NCI-H524 (cell line): ENCODE results near the gene RPL13A.

ENCODE experiments used
- DNase-seq, 2 experiments: peaks; one replicate each; lab custom pipeline; 2025; lab: John Stamatoyannopoulos, UW

The RPL13A gene

GRCh38 chr19:49506575-49507105 is 19.2 kb downstream of the RPL13A start:
- DNase-seq: peak; percentile 34 to 71

DNA sequence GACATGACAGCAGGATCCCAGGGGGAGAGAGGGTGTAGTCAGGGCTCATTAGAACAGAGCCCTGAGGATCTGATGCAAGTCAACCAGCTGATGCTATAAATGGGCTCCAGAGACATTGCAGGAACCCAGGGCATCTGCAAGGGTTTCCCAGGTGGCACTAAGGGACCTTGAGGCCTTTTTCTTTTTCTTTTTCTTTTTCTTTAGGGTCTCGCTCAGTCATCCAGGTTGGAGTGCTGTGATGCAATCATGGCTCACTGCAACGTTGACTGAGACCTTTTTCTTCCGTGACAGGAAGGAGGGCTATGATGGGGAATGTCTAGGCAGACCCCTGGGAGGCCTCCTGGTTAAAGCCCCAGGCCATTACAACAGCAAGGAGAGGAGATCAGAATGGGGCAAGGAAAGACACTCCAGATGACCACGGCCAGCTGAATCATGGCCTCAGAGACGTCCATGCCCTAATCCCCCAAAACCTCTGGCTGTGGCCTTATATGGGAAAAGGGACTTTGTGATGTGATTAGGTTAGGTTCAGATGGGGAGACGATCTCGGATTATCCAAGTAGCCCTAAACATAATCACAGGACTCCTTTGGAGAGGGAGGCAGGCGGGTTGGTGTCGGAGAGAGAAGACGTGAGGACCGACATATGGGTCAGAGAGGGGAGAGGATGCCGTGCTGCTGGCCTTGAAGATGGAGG is 20.5 kb downstream of the RPL13A start:
- no peak for DNase-seq

GRCh38 chr19:49512970-49513745 is 25.8 kb downstream of the RPL13A start:
- peak; percentile 38 to 59 for DNase-seq

GRCh38 chr19:49513746-49514118 is 26.3 kb downstream of the RPL13A start:
- DNase-seq: no peak

DNA sequence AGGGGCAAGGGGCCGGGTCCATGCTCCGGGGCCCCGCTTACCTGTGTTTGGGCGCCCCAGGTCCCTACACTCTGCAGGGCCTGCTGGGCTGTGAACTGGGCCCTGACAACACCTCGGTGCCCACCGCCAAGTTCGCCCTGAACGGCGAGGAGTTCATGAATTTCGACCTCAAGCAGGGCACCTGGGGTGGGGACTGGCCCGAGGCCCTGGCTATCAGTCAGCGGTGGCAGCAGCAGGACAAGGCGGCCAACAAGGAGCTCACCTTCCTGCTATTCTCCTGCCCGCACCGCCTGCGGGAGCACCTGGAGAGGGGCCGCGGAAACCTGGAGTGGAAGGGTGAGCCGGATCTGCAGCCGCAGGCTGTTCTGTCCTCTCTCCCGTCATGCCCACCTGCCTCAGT is 26.7 kb downstream of the RPL13A start:
- no peak for DNase-seq

DNA sequence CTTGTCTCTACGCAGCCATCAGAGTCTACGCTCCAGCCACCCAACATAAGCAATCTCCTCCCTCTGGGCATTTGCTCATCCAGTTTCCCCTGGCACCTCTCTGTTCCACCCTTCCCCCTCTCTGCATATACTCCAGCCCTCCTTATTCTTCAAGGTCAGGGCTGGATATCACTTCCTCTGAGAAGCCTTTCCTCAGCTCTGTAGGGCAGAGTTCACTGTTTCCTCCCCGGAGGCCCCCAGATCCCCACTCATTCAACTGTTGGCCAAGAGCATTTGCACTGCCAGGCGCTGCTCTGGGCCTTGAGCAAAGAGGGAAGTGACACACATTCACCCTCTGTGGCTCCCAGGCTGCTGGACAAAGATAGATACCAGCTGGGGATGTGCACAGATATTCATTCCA is 28.4 kb downstream of the RPL13A start:
- DNase-seq: no peak

DNA sequence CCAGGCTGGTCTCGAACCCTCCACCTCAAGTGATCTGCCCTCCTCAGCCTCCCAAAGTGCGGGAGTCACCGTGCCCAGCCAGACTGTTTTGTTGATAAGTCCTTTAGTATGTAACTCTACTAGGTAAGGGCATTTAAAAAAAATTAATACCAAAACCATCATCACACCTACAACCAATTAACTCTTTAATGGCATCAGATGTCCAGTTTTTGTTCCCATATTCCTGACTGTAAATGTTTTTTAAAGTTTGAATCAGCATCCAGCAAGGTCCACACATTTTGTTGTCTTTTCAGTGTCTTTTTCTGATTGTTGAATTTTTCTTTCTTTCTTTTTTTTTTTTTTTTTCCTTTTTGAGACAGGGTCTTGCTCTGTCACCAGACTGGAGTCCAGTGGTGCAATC is 30.6 kb downstream of the RPL13A start:
- DNase-seq: no peak

- no peak for DNase-seq
These were observed 33.4 kb downstream of the RPL13A start for GRCh38 chr19:49520705-49521319.

DNA sequence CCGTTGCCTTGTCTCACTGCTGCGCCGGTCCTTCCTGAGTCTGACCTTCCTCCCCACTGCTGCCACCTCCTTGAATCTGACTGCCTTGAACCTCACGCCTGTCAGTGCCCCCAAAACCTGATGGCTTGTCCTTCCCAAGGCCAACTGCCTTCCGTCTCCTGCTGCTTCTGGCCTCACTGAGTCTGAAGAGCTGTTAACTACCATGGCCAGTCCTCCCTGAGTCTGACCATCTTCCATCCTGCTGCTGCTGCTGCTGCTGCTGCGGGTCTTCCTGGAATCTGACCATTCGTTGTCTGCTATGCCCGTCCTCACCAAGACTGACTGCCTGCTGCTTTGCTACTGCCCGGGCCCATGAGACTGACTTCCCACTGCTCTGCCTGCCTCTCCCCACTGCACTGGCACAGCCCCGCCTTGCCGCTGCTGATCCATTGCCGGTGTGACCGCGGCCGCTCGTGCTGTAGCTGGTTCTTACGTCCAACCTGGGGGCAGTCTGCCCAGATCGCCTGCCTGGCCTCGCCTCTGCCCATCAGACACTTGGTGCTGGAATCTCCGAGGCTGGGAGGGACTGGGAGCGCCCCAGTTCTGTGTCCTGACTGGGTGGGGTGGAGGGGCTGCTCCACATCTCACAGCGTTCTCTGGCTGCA is 37.5 kb downstream of the RPL13A start:
- no peak for DNase-seq

DNA sequence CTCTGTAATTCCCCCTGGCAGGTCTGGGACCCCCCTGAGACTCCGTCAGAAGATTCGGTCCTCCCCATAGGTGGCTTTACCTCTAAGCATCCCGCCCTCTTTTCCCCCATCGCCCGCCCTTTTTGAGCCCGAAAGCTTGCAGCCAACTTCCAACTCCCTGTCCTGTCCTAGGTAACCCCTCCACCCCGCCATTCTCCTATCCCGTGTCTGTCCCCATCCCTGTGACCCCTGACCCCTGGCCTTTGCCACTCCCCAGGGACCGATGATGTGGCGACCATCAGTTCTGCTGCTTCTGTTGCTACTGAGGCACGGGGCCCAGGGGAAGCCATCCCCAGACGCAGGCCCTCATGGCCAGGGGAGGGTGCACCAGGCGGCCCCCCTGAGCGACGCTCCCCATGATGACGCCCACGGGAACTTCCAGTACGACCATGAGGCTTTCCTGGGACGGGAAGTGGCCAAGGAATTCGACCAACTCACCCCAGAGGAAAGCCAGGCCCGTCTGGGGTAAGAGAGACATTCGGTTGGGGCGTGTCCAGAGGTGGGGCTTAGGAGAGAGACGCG is 40.9 kb downstream of the RPL13A start:
- no peak for DNase-seq

DNA sequence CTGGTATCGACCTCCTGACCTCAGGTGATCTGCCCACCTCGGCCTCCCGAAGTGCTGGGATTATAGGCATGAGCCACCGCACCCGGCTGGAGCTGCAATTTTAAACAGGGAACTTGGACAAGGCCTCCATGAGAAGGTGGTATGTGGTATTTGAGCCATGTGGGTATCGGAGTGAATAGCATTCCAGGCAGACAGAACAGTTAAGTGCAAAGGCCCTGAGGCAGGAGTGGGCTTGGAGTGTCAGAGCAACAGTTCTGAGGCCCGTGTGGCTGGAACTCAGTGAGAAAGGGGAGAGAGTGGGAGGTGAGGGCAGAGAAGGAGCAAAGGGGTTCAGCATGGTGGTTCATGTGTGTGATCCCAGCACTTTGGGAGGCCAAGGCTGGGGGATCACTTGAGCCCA is 43.3 kb downstream of the RPL13A start:
- no peak for DNase-seq

- DNase-seq: peak; percentile 54 to 65
These were observed 46.4 kb downstream of the RPL13A start for GRCh38 chr19:49533551-49534488.

DNA sequence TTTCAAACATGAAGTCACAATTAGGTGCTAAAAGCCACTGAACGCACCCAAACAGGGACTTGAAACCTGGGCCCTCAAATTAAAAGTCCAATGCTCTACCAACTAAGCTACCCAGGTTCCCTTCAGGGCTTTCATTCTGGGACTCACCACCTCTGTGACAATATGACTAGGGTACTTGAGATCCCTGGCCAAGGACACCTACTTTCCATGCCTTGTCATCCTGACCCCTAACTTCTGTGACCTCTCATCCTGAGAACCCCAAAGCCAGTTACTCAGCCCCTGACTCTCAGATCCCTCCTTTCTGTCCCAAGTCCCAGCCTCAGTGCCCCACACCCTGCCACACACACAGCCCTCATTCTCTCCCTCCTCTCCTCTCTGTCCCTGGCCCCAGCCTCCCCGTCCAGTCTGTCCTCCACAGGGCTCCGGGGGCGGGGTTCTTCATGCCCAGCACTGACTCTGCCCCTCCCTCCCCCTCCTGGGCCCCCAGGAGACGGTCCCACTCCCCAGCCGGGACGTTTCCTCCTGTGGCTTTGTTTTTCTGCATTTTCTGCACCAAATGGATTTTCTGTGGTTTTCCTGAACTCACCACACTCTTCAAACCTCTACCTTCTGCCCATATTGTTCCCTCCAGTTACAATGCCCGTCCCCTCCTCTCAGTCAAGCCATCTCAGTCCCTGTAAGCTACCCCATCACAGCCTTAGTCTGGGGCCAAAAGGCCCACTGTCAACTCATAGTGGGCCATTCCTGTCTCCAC is 47.4 kb downstream of the RPL13A start:
- no peak for DNase-seq

DNA sequence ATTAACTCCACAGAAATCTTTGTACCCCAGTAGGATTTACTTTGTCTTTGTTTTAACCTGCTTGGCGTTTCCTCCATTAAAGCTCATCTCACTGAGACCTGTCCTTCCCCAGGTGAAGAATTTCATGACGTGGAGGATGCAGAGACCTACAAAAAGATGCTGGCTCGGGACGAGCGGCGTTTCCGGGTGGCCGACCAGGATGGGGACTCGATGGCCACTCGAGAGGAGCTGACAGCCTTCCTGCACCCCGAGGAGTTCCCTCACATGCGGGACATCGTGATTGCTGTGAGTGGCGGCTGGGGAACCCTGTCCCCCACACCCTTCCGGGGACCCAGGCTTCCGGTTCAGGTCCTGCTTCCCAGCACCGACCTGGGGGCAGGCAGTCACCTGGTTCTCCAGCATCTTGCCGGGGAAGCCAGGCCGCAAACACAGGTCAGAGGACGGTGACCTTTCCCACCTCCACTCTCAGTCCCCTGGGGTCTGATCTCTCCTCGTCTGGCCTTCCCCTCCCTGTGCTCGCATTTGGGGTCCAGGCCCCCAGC is 49.6 kb downstream of the RPL13A start:
- no peak for DNase-seq

- no peak for DNase-seq
These were observed 51.2 kb downstream of the RPL13A start for GRCh38 chr19:49538643-49539042.

DNA sequence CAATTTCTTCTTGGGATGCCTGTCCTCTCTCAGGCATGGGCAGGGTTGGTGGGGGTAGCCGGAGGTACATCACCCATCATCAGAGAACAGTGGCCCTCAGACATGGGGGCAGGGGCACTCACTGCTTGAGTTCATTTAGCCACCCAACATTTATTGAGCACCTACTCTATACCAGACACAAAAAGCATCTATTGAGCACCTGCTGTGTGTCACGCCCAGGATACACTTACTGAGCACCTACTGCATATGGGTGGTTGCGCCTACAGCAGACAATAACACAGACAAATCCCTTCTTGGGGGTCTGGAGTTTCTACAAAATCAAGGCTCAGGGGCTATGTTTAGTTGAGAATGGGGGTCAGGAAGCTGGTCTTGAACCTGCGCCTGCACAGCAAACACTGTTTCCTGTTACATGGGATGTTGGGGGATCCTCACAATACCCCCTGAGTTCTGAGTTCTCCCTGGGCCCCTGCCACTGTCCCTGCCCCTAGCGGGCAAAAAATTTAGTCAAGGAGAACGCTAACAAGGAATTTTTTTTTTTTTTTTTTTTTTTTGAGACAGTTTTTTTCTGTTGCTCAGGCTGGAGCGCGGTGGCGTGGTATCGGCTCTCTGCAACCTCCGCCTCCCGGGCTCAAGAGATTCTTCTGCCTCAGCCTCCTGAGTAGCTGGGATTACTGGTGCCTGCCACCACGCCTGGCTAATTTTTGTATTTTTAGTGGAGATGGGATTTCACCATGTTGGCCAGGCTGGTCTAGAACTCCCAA is 52.0 kb downstream of the RPL13A start:
- no peak for DNase-seq
